Colonic mucosa (tissue), 4 donors: ENCODE data around the gene CREG2. TPM values are rescaled to one million over a fixed set of nuclear protein-coding genes. Genes with fewer than 3 reads are reported as not detected.

Experiments used
- DNase-seq: peaks from one replicate; pipeline ENCODE4 v3.0.0-alpha.2; 2020
- H3K27ac ChIP-seq: fragments of 200-600 bp; one replicate; pipeline ENCODE4 v1.8.0; 2021
- H3K27me3 ChIP-seq: fragments of 200-600 bp; one replicate; pipeline ENCODE4 v1.8.0; 2021
- H3K36me3 ChIP-seq: fragments of 200-600 bp; one replicate; pipeline ENCODE4 v1.8.0; 2021
- H3K4me1 ChIP-seq: fragments of 200-600 bp; one replicate; pipeline ENCODE4 v1.8.0; 2021; ENCODE audit warnings: mild to moderate bottlenecking
- H3K4me3 ChIP-seq: fragments of 200-600 bp; one replicate; pipeline ENCODE4 v1.8.0; 2021
- H3K9ac ChIP-seq, 2 donors: one replicate each; pipeline ENCODE4 v1.7.0; 2013; ENCODE audit warnings: control low read depth in 2 of 2, low read depth in 2 of 2, low read length in 2 of 2
- H3K9me3 ChIP-seq: fragments of 200-600 bp; one replicate; pipeline ENCODE4 v1.8.0; 2021
- intact Hi-C: fragments of 100-400 bp; cut with DNase I; formaldehyde crosslinking; loops from one replicate; pipeline ENCODE4 v1.14.1; 2022
- total RNA-seq, 2 donors: library from RNA; stranded (reverse); fragmentation: NEBNext Ultra II Directional in 1 of 2; extraction: Animal tissue kit (Norgen Biotek cat#: 25700) in 1 of 2; gene quantifications; one replicate each; pipeline ENCODE4 v1.2.1, GENCODE V29; 2021
- TF ChIP-seq, protein P1 (sequence below): fragments of 200-600 bp; IDR thresholded peaks from one replicate; pipeline ENCODE4 v1.8.0; 2022; ENCODE audit warnings: antibody characterized with exemption, mild to moderate bottlenecking
- donor health status: healthy.
- donor health status: DM: no; HTN: no; CAD: no.
- donor health status: DM: no; HTN: no; CAD: no.

Gene CREG2
- total RNA-seq, 2 donors from 2014 or later: 0.56 TPM; not detected in 1

DNA sequence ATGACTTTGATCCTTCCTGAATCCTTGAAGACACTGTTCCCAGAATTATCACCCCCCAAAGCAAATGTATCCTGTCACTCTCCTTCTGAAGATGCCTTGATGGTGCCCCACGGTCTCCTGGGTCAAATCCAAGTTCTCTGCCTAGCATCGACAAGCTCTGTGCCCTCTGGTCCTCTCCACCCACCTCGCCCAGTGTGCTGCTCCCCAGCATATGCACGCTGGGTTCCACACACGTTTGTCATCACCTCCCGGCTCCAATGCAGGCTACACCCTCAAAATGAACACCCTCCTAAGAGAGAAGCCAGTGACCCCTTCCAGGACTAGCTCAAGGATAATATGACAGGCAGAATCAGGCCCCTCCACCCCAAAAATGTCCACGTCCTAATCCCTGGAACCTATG, 39.5 kb upstream of the CREG2 start:
- DNase-seq: no peak
- H3K4me1 ChIP-seq: no peaks in the 10 kb centered on the region
- no peaks in the 10 kb centered on the region for H3K9me3 ChIP-seq
- no peaks in the 10 kb centered on the region for H3K27me3 ChIP-seq
- H3K9ac ChIP-seq: no peak overlapping the region
- TF ChIP-seq, protein P1, sequence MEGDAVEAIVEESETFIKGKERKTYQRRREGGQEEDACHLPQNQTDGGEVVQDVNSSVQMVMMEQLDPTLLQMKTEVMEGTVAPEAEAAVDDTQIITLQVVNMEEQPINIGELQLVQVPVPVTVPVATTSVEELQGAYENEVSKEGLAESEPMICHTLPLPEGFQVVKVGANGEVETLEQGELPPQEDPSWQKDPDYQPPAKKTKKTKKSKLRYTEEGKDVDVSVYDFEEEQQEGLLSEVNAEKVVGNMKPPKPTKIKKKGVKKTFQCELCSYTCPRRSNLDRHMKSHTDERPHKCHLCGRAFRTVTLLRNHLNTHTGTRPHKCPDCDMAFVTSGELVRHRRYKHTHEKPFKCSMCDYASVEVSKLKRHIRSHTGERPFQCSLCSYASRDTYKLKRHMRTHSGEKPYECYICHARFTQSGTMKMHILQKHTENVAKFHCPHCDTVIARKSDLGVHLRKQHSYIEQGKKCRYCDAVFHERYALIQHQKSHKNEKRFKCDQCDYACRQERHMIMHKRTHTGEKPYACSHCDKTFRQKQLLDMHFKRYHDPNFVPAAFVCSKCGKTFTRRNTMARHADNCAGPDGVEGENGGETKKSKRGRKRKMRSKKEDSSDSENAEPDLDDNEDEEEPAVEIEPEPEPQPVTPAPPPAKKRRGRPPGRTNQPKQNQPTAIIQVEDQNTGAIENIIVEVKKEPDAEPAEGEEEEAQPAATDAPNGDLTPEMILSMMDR: no peak
- H3K36me3 ChIP-seq: no peaks in the 10 kb centered on the region
- no peak overlapping the region for H3K4me3 ChIP-seq
- H3K27ac ChIP-seq: no peak overlapping the region
- intact Hi-C loops: no loop called here

DNA sequence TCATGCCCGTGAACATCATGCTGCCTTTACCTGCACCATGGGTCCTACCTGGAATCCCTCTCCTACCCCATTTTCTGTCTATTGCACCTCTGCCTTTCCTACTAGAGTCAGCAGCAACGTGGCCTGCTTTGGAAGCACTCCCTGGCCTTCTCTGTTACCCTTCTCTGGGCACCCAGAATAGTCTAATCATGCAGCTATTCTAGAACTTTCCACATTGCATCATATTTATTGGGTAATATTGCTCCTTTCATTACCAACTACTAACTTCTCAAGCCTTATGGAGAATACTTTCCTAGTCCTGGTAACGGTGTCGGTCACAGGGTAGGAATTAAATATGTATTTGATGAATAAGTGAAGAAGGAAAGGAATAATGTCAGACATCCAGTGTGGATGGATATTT, 33.3 kb upstream of the CREG2 start:
- DNase-seq: no peak
- TF ChIP-seq, protein P1: no peak
- H3K9ac ChIP-seq: no peak overlapping the region
- intact Hi-C loops: no loop called here
- H3K27ac ChIP-seq: no peak overlapping the region
- H3K4me3 ChIP-seq: no peak overlapping the region
- H3K36me3 ChIP-seq: no peaks in the 10 kb centered on the region
- no peaks in the 10 kb centered on the region for H3K27me3 ChIP-seq
- no peaks in the 10 kb centered on the region for H3K9me3 ChIP-seq
- no peaks in the 10 kb centered on the region for H3K4me1 ChIP-seq

DNA sequence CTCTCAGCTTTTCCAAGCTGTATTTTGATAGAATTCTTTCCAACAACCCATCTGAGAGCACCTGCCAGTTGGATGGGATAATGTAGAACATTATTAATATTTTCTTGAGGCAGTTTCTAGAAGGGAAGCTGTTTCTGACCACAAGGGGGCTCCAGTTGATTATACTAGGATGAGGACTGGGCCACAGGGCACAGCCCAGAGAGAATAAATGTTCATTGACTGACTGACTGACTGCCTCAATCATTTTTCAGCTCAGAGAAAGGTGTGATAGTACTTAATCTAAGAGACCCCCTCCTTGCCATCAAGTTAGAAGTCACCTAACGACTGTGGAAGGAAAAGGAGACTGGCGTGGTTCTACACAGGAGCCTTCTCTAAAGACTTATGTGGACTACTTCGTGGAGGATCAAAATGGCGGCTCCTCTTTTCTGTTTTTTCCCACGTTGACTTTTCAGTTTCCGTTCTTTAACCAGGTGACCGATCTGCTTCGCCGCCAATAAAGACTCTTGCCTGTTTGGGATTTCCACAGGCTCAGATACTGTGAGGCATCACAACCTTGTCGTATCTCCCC, 31.9 kb upstream of the CREG2 start:
- Histone ChIP-seq H3K36me3 (no peaks in the 10 kb centered on the region), H3K4me1 (no peaks in the 10 kb centered on the region), H3K27ac (no peak overlapping the region), H3K4me3 (no peak overlapping the region), H3K9ac (no peak overlapping the region), H3K27me3 (no peaks in the 10 kb centered on the region), H3K9me3 (no peaks in the 10 kb centered on the region)
- TF ChIP-seq, protein P1: peak; percentile 60
- intact Hi-C loops: loop anchor here (2.0 kb wide), 1 partner anchor 412 kb away; no protein-coding TSS in a partner anchor
- peak; percentile 68 for DNase-seq

DNA sequence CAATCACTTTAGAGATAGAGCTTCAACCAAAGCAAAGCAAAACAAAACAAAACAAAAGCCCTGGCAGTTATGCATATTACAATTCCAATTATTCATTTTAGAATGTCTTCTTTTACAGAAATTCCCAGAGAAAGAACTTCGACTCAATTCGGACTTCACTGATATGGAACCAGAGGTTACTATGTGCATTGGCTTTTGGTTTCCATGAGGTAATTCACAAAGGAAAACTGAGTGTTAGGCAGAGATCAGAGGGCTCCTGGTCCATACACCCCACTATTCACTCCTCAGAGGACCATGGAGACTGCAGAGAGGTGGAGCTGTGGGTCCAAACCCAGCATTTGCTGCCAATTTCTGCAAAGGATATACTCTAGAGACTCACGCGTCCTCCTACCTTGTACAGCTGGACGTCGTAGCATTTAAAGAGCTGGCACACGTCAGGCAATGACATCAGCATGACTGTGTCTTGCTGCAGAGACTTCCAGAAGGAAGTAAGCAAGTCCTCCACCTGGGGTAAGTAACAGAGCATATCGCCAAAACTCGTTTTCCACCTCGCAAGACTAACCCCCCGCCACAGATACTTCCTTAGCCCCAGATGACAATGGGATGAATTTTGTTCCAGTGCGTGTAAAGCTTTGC, 31.3 kb upstream of the CREG2 start:
- TF ChIP-seq, protein P1: no peak
- intact Hi-C loops: loop anchor here (2.0 kb wide), 1 partner anchor 412 kb away; no protein-coding TSS in a partner anchor

DNA sequence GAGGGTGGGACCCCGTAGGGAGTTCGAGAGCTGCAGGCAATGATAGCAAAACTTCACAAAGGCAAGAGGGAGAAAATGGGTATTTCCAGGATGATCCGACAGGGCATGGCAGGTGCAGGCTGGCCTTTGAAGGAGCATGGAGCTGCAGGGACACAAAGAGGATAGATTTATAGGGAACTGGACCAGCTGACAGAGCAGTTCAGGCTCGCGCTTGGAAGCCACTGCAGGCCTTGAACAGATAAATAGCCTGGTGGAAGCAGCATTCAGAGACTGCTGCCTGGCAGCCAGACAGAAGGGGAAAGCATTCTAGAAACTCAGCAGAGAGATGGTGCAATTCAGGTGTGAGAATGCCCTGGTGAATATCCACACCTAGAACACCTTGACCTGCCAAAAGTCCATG, 29.3 kb upstream of the CREG2 start:
- Histone ChIP-seq H3K27ac (no peak overlapping the region), H3K9me3 (no peaks in the 10 kb centered on the region), H3K36me3 (no peaks in the 10 kb centered on the region), H3K9ac (no peak overlapping the region), H3K4me3 (no peak overlapping the region), H3K27me3 (no peaks in the 10 kb centered on the region), H3K4me1 (no peaks in the 10 kb centered on the region)
- DNase-seq: no peak
- TF ChIP-seq, protein P1: no peak
- intact Hi-C loops: no loop called here

More for the DNA sequence above, 31.3 kb upstream of the CREG2 start:
- DNase-seq: no peak
- H3K4me1 ChIP-seq: no peaks in the 10 kb centered on the region
- H3K27ac ChIP-seq: no peak overlapping the region
- H3K36me3 ChIP-seq: no peaks in the 10 kb centered on the region
- H3K9me3 ChIP-seq: no peaks in the 10 kb centered on the region
- no peak overlapping the region for H3K4me3 ChIP-seq
- no peaks in the 10 kb centered on the region for H3K27me3 ChIP-seq
- no peak overlapping the region for H3K9ac ChIP-seq
